Activated naive CD4-positive, alpha-beta T cell (primary cell): Measurements from ENCODE around the gene MAN2A2.
"Not testable (repeated sequence)": the region's sequence is repeated elsewhere in the genome, so short reads cannot be mapped to it uniquely, and the experiment has no call there.

Source experiments
- DNase-seq, 4 experiments: peaks; one replicate each; lab custom pipeline; 2025; lab: John Stamatoyannopoulos, UW

Gene MAN2A2

DNA sequence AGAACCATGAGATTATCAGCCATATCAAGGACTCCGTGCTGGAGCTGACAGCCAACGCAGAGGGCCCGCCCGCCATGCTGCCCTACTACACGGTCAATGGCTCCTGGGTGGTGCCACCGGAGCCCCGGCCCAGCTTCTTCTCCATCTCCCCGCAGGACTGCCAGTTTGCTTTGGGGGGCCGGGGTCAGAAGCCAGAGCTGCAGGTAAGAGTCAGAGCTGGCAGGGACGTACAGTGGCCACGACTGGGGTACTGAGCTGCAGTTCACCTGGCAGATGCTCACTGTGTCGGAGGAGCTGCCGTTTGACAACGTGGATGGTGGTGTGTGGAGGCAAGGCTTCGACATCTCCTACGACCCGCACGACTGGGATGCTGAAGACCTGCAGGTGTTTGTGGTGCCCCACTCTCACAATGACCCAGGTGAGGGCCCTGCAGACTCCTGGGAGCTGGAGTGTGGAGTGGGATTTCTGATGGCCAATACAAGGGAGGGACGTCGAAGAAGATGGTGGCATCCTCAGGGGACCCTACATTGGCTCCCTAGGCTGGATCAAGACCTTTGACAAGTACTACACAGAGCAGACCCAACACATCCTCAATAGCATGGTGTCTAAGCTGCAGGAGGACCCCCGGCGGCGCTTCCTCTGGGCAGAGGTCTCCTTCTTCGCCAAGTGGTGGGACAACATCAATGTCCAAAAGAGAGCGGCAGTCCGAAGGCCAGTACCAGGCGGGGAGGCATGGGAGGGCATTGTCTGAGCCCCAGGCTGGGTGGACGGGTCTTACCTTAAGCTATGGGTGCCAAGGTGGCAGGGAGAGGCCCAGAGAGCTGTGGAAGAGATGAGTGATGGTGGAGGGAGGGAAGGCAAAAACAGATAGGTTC, 2.4 kb downstream of the MAN2A2 start:
- DNase-seq = no peak

DNA sequence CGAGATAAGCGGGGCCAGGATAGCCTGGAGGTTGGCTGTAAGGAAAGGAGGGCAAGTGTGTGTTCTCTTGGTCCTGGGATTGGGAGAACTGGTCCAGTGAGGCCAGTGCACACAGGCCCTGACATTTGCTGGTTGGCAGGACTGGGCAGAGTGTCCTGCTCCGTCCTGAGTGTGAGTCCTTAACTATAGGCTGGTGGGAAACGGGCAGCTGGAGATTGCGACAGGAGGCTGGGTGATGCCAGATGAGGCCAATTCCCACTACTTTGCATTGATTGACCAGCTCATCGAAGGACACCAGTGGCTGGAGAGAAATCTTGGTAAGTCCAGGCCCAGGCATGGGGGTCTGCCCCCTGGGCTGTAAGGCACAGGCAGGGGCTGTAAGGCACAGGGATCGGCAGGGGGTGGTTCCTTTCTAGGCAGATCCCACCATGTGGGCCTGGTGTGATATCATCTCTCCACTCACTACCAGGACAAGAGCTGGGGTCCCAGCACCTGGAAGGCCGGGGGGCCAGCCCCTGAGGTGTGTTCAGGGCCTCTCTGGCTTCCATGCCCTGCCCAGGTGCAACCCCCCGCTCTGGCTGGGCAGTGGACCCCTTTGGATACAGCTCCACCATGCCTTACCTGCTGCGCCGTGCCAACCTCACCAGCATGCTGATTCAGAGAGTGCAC, 3.2 kb downstream of the MAN2A2 start:
- DNase-seq = no peak

DNA sequence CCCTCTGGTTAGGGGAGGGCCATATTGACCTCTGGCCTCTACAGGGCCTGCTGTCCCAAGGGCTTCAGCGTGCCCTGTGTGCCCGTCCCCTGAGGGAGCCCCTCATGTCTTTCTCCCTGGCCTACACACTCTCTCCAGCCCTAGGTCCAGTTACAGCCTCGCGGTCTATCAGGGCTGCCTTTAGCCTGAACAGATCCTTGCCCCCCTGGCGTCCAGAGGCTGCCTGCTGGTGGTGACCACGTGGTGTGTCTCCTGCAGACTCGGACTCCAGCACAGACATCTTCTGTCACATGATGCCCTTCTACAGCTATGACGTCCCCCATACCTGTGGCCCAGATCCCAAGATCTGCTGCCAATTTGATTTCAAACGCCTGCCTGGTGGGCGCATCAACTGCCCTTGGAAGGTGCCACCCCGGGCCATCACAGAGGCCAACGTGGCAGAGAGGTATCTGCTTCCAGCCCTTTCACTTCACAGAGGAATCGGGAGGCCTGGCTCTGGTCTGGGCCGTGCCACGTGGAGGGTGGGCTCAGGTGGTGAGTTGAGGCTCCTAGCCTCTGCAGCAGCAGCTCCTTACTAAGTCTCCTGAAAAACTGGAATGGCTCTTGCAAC, 4.1 kb downstream of the MAN2A2 start:
- no peak for DNase-seq

DNA sequence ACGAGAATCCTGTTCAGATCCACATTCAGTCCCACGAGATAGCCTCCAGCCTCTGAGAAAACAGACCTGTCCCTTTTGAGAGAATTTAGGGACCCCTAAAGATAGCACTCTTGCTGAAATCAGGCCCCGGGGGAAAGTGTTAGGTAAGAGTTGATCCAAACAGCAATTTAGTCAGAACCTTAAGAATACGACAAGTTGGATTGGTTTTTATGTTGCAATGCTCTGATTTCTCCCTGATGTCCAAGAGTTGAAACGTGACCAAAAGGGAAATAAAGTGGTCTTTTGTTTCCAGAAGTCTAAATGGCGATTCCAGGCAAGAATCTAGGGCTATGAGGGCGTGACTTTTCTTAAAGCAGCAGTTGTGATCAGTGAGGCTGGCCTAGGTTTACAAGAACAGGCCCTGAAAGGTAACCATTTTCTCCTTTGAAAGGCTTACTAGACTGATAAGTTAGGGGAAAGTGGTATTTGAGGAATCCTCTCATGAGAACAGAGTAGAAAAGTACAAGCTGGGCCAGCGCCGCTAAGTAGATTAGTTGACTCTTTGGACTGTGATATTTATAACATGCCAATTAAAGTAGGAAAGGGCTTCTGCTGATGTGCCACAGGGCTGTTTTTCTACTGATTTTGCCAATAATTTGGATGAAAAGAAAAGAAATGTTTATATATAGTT, 4.9 kb downstream of the MAN2A2 start:
- DNase-seq = no peak

DNA sequence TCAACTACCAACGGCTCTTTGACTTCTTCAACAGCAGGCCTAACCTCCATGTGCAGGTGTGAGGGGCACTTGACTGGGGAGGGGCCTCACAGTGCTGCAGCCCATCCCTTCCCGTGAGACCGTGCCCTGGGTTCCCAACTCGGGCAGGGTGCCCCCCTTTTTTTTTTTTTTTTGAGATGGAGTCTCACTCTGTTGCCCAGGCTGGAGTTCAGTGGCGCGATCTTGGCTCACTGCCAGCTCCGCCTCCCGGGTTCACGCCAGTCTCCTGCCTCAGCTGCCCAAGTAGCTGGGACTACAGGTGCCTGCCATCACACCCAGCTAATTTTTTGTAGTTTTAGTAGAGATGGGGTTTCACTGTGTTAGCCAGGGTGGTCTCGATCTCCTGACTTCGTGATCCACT, 6.3 kb downstream of the MAN2A2 start:
- DNase-seq = not testable (repeated sequence)

DNA sequence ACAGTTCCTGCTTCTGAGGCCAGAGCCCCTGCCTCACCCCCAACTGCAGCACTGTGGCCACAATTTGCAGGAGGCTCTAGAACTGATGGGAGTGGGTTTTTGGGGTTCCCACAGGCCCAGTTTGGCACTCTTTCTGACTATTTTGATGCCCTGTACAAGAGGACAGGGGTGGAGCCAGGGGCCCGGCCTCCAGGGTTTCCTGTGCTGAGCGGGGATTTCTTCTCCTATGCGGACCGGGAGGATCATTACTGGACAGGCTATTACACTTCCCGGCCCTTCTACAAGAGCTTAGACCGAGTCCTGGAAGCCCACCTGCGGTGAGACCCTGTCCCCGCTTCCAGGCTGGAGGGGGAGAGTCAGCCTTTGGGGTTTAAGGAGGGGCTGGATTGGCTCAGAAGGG, 6.9 kb downstream of the MAN2A2 start:
- DNase-seq = no peak

DNA sequence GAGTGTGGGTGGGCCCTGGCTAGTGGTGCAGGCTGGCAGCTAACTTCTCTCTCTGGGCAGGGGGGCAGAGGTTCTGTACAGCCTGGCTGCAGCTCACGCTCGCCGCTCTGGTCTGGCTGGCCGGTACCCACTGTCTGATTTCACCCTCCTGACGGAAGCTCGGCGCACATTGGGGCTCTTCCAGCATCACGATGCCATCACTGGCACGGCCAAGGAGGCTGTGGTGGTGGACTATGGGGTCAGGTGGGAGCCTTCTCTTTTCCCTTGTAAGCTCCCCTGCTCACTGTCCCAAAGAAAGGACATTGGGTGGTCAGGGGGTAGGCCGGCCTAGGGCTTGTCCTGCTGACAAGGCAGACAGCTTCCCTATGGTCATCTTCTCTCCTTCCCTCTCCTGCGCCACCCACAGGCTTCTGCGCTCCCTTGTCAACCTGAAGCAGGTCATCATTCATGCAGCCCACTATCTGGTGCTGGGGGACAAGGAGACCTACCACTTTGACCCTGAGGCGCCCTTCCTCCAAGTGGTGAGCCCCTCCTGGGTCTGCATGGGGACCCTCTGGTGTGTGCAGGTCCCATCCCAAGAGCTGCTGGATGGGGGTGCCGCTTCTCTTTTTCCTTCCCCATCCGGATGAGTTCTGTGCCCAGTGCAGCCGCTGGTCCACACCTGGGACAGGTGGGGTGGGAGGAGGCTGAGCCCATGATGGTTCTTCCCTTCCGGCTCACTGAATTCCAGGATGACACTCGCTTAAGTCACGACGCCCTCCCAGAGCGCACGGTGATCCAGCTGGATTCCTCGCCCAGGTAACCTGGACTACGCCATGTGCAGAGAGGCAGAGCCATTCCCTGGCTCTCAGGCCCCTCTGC, 7.6 kb downstream of the MAN2A2 start:
- no peak for DNase-seq

DNA sequence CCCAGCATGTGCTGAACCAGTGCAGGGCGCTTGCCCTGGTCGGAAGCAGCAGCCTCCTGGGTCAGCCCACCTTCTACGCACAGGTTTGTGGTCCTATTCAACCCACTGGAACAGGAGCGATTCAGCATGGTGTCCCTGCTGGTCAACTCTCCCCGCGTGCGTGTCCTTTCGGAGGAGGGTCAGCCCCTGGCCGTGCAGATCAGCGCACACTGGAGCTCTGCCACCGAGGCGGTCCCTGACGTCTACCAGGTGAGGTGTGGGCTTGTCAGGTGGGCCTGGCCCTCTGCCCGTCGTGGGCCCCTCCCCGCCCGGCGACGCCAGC, 8.2 kb downstream of the MAN2A2 start:
- DNase-seq = no peak

DNA sequence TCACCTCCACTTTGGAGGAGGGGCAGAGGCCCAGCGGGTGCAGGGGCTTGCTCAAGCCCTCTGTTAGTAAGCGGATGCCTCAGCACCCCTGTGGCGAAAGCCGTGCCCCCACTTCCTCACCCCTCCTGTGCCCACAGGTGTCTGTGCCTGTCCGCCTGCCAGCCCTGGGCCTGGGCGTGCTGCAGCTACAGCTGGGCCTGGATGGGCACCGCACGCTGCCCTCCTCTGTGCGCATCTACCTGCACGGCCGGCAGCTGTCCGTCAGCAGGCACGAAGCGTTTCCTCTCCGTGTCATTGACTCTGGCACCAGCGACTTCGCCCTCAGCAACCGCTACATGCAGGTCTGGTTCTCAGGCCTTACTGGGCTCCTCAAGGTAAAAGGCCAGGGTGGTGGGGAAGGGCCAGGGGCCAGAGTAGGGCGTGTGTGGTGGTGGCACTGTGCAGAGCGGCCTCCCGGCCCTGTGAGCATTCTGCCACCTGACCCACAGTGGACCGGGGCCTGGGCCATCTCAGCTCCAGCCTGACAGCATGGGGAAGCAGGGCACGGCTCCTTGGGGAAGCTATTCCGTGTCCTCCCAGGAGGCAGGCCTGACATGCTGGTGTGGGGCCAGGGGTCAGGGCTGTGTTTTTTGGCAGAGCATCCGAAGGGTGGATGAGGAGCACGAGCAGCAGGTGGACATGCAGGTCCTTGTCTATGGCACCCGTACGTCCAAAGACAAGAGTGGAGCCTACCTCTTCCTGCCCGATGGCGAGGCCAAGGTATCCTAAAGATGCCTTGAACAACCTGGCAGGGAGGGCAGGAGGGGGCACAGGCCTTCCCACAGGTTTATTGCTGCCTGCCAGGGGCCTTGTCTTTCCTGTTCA, 9.0 kb downstream of the MAN2A2 start:
- no peak for DNase-seq

DNA sequence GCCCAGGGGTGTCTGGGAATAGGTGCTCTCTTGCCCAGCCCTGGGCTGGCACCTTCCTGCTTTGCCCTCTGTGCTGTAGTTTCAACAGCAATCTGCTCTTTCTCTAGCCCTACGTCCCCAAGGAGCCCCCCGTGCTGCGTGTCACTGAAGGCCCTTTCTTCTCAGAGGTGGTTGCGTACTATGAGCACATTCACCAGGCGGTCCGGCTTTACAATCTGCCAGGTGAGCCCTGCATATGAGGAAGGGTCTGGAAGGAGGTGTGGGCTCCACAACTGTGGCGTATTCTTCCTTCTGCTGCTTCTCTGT, 9.6 kb downstream of the MAN2A2 start:
- no peak for DNase-seq

DNA sequence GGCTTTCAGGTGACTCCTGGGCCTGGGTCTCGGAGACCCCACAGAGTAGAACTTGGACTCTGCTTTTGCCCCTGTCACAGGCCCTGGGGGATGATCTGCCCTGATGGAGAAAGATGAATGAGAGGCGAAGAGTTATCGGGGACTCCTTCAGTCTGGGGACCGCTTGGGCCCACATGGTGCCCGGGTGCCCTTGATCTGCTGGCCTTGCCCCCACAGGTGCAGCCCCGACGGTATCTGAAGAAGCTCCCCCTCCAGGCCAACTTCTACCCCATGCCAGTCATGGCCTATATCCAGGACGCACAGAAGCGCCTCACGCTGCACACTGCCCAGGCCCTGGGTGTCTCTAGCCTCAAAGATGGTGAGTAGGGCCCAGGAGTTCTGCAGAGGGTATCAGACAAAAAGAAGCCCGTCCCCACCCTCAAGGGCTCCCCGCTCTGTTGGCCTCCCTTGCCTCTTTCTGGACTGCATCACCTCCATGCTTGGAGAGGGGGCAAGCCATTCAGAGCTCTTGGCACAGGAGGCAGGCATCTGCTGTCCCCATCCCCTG, 10.4 kb downstream of the MAN2A2 start:
- DNase-seq = no peak

DNA sequence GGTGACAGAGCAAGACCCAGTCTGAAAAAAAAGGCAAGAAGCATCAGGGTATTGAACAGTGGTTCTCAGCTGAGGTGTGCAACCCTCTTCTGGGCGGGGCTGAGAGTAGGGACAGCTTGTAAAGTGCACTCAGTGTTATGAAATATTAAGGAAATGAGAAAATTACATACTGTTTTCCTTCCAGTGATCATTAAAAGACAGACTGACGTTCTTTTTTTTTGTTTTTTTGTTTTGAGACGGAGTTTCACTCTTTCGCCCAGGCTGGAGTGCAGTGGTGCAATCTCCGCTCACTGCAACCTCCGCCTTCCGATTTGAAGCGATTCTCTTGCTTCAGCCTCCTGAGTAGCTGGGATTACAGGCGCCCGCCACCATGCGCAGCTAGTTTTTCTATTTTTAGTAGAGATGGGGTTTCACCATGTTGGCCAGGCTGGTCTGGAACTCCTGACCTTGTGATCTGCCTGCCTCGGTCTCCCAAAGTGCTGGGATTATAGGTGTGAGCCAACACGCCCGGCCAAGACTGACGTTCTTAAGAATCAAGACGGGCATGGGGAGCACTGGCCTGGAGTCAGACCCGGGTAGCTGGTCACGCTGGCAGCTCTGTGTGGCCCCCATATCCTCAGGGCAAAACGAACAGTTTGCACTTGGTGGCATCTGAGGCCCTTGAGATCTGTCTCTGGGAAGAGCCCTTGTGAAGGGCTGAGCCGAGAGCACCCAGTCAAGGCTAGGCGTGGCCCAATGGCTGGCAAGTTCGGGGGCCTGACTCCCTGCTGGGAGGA, 11.4 kb downstream of the MAN2A2 start:
- no peak for DNase-seq

DNA sequence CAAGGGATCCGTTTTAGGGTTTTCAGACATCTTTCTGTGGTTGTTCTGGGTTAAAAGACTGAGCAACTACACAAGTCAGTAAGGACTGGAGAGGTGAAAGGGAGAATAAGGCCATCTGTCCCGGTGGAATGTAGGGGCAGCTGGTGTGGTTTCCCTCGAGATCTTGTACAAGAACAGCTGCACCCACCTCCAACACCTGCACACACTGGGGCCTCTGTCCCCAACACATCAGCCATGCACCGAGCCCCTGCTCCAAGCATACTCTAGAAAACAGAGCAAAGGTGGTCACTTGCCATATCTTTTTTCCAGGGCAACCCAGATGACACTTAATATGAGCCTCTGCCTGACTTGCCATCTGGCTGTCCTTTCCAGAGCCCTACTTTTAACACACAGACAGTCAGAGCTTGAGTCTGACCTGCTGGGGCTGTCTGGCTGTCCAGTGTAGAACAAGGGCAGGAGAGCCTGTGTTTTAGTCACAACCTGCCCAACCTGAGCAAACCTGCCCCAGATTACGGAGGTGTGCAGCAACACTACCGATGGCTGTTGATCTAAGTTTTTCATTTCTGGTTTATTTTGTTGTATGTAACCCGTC, 12.2 kb downstream of the MAN2A2 start:
- DNase-seq = no peak

DNA sequence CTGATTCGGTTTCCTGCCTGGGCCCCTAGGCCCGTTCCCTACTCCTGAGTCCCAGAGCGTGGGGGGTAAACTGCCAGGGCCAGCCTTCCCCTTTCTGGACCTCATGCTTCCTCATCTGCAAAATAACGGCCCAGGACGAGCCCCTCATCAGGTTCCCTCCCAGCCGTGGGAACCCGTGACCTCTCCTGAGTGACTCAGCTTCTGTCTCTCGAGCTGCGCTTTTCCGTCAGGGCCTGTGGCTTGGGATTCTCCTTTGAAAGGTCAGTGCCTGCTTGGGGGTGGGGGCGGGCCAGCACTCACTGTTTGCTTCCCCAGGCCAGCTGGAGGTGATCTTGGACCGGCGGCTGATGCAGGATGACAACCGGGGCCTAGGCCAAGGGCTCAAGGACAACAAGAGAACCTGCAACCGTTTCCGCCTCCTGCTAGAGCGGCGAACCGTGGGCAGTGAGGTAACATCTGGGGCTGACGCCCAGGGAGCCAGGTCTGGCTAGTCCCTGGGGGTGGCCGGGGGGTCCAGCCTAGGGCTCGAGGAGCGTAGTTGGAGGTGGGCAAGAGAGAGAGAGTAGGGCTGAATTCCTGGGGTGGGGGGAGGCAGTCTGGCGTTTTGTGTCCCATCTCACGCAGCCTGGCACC, 12.8 kb downstream of the MAN2A2 start:
- no peak for DNase-seq

DNA sequence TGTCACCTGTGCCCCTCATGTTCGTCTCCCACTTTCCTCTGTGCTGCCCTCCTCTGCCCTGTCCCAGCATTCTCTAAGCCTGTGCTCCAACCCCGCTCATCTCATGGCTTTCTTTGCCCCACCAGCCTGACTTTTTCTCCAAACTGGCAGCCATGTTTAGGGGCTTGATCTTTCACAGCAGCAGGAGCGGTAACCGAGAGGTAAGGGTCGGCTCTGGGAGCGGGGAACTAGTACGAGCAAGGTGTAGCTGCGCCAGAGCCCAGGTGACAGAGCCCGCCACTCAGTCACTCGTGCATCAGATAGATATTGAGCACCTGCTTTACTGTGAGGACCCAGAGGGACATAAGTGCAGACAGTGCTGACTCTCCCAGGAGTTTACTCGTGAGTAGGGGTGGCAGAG, 13.4 kb downstream of the MAN2A2 start:
- no peak for DNase-seq

DNA sequence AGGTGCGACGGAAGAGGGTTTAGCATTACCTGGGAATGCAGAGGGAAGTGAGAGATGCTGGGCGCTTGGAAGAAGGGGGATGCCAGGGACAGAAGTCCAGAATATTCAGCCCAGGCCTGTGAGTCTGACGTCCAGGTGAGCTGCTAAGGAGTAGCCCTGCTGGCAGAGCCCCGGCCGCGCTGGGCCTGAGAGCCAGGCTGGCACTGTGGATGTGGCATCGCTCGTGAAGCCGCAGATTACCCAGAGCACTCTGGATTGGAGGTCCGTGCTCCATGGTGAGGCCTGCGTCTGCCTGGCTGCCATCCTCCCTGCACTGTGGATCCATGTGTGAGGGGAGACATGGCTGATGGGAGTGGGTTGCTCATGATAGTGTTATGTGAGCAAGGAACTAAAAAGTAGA, 14.5 kb downstream of the MAN2A2 start:
- DNase-seq = no peak

DNA sequence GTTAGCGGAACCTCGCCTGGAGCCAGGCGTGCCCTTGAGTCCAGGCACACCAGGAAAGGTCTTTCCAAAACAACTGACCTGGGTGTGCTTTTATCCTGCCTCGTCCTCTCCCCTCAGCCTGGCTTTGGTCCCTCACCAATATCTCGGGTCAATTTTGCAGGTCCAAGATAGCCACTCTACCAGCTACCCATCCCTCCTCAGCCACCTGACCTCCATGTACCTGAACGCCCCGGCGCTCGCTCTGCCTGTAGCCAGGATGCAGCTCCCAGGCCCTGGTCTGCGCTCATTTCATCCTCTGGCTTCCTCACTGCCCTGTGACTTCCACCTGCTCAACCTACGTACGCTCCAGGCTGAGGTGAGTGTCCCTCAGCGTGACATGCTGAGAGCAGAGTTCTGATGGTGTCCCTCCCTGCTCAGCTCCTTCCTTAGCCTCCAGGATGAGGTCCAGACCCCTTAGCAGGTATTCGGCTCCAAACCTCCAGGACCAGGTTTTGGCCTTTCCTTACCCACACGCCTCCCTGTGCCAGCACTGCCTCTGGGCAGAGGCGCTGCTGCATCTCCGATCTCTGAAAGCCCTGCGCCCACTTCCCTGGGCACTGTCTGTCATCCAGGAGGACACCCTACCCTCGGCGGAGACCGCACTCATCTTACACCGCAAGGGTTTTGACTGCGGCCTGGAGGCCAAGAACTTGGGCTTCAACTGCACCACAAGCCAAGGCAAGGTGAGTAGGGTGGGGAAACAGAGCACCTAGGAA, 15.1 kb downstream of the MAN2A2 start:
- no peak for DNase-seq

DNA sequence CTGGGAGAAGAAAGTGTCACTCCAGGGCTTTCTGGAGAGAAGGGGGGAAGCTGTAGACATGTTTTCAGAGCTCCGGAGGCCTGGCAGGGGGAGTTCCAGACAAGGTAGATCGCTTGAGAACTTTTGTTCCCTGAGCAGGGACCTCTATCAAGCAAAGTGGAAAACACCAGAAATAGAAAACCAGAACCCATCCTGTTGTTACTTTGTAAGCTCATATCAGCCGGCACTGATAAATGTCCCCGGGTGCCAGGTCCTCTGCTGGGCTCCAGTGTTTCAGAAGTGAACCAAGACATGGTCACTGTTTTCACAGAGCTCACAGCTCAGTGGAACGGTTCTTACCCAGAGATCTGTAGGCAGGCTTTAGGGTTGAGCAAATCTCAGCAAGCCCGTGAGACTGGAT, 15.7 kb downstream of the MAN2A2 start:
- DNase-seq = no peak
